ENCODE results near the gene RNF213.

The RNF213 gene

DNA sequence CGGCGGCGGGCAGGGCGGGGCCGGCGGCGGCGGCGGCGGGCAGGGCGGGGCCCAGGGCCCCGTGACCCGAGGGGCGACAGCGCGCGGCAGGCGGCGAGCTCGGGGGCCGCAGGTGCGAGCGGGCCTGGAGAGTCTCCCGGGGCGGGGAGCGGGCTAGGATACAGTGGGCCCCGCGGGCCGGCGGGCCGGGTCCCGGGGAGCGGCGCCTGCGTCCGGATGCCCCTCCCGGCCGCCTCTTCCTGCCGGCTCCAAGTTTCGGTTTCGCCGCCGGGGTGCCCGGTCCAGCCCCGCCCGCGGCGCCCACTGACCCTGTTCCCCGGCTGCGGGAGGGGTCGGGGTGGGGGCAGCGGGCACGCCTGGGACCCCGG lies at the start of gene RNF213:
RNF213 (plus strand) TSS at position 62 of the 368 bp plus-strand sequence. CDS start 2,830 bp downstream, outside the sequence.
- no peak for TF ChIP-seq CTCF (conservative IDR thresholded peaks at IDR 0.05; ENCODE audit: low read depth, low read length)
- H3K4me3 ChIP-seq (ENCODE audit: low read depth, low read length) = peak within 1 kb of the TSS; percentile 82
- DNase-seq (ENCODE audit: low read depth) = peak; percentile 34

- no peak overlapping the region for H3K4me3 ChIP-seq (ENCODE audit: low read depth, low read length)
- no peak for TF ChIP-seq CTCF (conservative IDR thresholded peaks at IDR 0.05; ENCODE audit: low read depth, low read length)
- DNase-seq (ENCODE audit: low read depth) = no peak
Measured at GRCh38 chr17:80212109-80212508, 48.5 kb upstream of the RNF213 start.

GRCh38 chr17:80212511-80212910 lies 48.1 kb upstream of the RNF213 start:
- no peak for TF ChIP-seq CTCF (conservative IDR thresholded peaks at IDR 0.05; ENCODE audit: low read depth, low read length)
- H3K4me3 ChIP-seq (ENCODE audit: low read depth, low read length) = no peak overlapping the region
- DNase-seq (ENCODE audit: low read depth) = no peak

- DNase-seq (ENCODE audit: low read depth) = no peak
- H3K4me3 ChIP-seq (ENCODE audit: low read depth, low read length) = no peak overlapping the region
- no peak for TF ChIP-seq CTCF (conservative IDR thresholded peaks at IDR 0.05; ENCODE audit: low read depth, low read length)
Measured at GRCh38 chr17:80212962-80213642, 47.5 kb upstream of the RNF213 start.

- no peak for TF ChIP-seq CTCF (conservative IDR thresholded peaks at IDR 0.05; ENCODE audit: low read depth, low read length)
- no peak overlapping the region for H3K4me3 ChIP-seq (ENCODE audit: low read depth, low read length)
- no peak for DNase-seq (ENCODE audit: low read depth)
Measured at GRCh38 chr17:80213643-80213975, 47.0 kb upstream of the RNF213 start.

DNA sequence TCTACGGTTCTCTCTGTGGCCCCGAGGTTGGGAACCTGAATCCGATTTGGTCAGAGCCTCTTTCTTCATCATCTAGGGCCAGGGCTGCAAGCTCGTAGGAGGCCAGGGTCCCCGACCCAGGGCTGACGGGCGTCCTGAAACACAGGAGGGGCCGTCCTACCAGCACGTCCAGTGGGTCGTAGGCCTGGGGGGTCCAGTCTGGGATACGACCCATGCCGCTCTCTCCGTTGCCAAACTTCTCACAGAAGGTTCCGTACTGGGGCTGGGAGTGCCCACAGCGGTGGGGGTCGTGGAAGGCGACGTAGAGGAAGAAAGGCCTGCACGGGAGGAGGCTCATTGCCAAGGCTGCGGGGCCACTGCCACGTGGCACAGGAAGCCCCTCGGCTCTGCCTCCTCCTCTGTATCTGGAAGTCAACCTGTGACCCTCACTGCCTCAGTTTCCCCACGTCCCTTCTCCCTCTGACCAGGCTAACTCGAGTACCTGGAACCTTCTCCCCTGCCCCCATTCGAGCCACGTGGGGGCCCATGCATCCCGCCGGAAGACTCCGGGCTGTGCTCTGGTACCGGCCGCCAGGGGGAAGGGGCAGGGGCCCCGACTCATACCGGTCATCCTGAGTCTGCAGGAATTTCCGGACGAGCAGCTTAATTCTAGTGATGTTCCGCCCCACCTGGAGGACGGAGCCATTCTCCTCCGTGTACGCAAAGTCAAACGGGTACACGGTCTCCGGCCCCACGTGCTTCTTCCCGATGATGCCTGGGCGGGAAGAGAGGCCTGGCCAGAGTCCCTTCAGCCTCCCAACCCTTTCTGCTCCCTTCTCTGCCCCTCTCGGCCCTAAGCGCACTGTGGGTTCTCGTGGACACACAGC lies 46.4 kb upstream of the RNF213 start:
- no peak for DNase-seq (ENCODE audit: low read depth)
- H3K4me3 ChIP-seq (ENCODE audit: low read depth, low read length) = no peak overlapping the region
- TF ChIP-seq CTCF (conservative IDR thresholded peaks at IDR 0.05; ENCODE audit: low read depth, low read length) = no peak

DNA sequence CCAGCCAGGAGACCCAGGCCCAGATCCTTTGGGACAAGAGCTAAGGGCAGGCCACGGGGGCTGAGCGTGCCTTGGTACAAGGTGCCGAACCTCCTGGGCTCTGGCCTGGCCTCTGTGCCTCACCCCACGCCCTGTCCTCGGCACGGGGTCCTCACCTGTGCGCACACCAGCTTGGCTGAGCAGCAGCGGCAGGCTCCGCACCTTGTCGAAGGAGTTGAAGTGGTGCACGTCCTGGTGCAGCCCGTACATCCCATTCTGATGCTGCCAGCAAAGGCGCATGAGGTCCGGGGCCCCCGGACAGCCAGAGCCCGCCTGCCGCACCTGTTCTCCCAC lies 45.8 kb upstream of the RNF213 start:
- no peak for TF ChIP-seq CTCF (conservative IDR thresholded peaks at IDR 0.05; ENCODE audit: low read depth, low read length)
- no peak for DNase-seq (ENCODE audit: low read depth)
- H3K4me3 ChIP-seq (ENCODE audit: low read depth, low read length) = no peak overlapping the region
